NB4 (cell line): Measurements from ENCODE around the gene RPGRIP1L.

ENCODE experiments used
- MAX ChIP-seq: IDR thresholded peaks from 2 replicates; pipeline ENCODE4 v1.6.1; 2011; ENCODE audit warnings: low read depth, low read length
- MYC ChIP-seq: IDR thresholded peaks from 2 replicates; pipeline ENCODE4 v1.6.1; 2011; ENCODE audit warnings: low read depth, low read length
- POLR2A ChIP-seq: IDR thresholded peaks from 2 replicates; pipeline ENCODE4 v1.6.1; 2011; ENCODE audit warnings: mild to moderate bottlenecking; ENCODE audit not compliant: insufficient read length; ENCODE audit errors: extremely low read depth
- TF ChIP-seq, protein P1 (sequence below): IDR thresholded peaks from one replicate; pipeline ENCODE4 v1.5.1; 2012; ENCODE audit warnings: low read depth, low read length

DNA sequence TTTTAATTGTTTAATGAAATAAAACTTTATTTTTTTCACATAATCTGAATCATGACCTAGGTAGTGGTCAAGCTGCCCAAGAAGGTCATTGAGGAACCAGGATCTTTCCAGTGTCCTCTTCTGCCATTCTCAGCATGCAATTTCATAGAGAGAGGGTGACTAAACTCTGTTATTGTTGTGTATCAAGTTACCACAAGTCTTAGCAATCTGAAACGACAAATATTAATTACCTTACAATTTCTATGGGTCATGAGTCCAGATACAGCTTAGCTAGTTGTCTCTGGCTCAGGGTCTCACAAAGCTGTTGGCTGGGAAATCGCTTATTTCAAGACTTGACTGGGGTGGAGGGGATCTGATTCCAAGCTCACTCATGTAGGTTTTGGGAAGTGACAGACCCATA is 37.9 kb upstream of the RPGRIP1L start:
- TF ChIP-seq, protein P1, sequence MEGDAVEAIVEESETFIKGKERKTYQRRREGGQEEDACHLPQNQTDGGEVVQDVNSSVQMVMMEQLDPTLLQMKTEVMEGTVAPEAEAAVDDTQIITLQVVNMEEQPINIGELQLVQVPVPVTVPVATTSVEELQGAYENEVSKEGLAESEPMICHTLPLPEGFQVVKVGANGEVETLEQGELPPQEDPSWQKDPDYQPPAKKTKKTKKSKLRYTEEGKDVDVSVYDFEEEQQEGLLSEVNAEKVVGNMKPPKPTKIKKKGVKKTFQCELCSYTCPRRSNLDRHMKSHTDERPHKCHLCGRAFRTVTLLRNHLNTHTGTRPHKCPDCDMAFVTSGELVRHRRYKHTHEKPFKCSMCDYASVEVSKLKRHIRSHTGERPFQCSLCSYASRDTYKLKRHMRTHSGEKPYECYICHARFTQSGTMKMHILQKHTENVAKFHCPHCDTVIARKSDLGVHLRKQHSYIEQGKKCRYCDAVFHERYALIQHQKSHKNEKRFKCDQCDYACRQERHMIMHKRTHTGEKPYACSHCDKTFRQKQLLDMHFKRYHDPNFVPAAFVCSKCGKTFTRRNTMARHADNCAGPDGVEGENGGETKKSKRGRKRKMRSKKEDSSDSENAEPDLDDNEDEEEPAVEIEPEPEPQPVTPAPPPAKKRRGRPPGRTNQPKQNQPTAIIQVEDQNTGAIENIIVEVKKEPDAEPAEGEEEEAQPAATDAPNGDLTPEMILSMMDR: no peak
- TF ChIP-seq POLR2A: no peak
- no peak for TF ChIP-seq MAX
- no peak for TF ChIP-seq MYC
